H1 (cell line): ENCODE measurements around the gene CDC42EP1. TPM values are rescaled to one million over a fixed set of nuclear protein-coding genes. Genes with fewer than 3 reads are reported as not detected.
"Not testable (repeated sequence)": the region's sequence is repeated elsewhere in the genome, so short reads cannot be mapped to it uniquely, and the experiment has no call there.

Source experiments
- CTCF ChIA-PET: fragments of 300-600 bp; sonication (Branson Sonifier 250); formaldehyde crosslinking; loops from one replicate; lab custom pipeline; 2021; ENCODE audit not compliant: partially characterized antibody; lab: Charles Lee
- POLR2A ChIA-PET: fragments of 300-600 bp; sonication (Branson Sonifier 250); formaldehyde crosslinking; loops from one replicate; lab custom pipeline; 2021; ENCODE audit warnings: inconsistent platforms; ENCODE audit not compliant: partially characterized antibody; lab: Charles Lee
- DNase-seq, 2 experiments: peaks; one replicate each; pipeline versions ENCODE4 v3.0.0 to v3.0.0-alpha.2; 2010 to 2022; ENCODE audit warnings: low spot score in 2 of 2, low read depth in 1 of 2, mixed read lengths in 1 of 2
- FAIRE-seq: peaks from 2 replicates; lab custom pipeline; 2011; peaks lifted over from hg19 to GRCh38; lab: Jason Lieb, UNC
- H2AFZ ChIP-seq: 2 replicates; pipeline ENCODE4 v1.8.1; 2012; ENCODE audit warnings: low read length, inconsistent platforms
- H2AK5ac ChIP-seq: 2 replicates; pipeline ENCODE4 v1.6.1; 2013; ENCODE audit warnings: low read depth, low read length
- H2BK120ac ChIP-seq: replicated peaks from 2 replicates; pipeline ENCODE3; 2013; ENCODE audit warnings: low read depth, low read length, inconsistent platforms
- H2BK12ac ChIP-seq: 2 replicates; pipeline ENCODE4 v1.6.1; 2013; ENCODE audit warnings: low read depth, low read length
- H2BK15ac ChIP-seq: 2 replicates; pipeline ENCODE4 v1.6.1; 2013; ENCODE audit warnings: low read length
- H2BK20ac ChIP-seq: 2 replicates; pipeline ENCODE4 v1.6.1; 2013; ENCODE audit warnings: low read length
- H2BK5ac ChIP-seq: 2 replicates; pipeline ENCODE4 v1.6.1; 2013; ENCODE audit warnings: low read depth, low read length
- H3K14ac ChIP-seq: 2 replicates; pipeline ENCODE4 v1.6.1; 2013; ENCODE audit warnings: inconsistent platforms; ENCODE audit not compliant: insufficient read length
- H3K18ac ChIP-seq: 2 replicates; pipeline ENCODE4 v1.6.1; 2013; ENCODE audit warnings: low read length; ENCODE audit errors: extremely low read depth
- H3K23ac ChIP-seq: 2 replicates; pipeline ENCODE4 v1.6.1; 2013; ENCODE audit warnings: inconsistent platforms; ENCODE audit not compliant: insufficient read length
- H3K23me2 ChIP-seq: 2 replicates; pipeline ENCODE4 v1.6.1; 2013; ENCODE audit warnings: low read depth, low read length
- H3K27ac ChIP-seq: 2 replicates; pipeline ENCODE4 v1.6.1; 2011; ENCODE audit warnings: low read depth, low read length, inconsistent platforms
- H3K27me3 ChIP-seq, 4 experiments: replicated peaks in 1 of 4; 1 replicate in 1 of 4; 2 replicates in 3 of 4; pipeline versions ENCODE4 v1.6.1 to v1.8.1; 2011 to 2013; ENCODE audit warnings: low read length in 3 of 4, mild to moderate bottlenecking in 3 of 4, inconsistent platforms in 2 of 4, mixed read lengths in 2 of 4, moderate library complexity in 1 of 4; ENCODE audit not compliant: control insufficient read depth in 3 of 4, insufficient read depth in 3 of 4; ENCODE audit errors: extremely low read depth in 1 of 4
- H3K36me3 ChIP-seq, 4 experiments: 2 replicates each; pipeline versions ENCODE4 v1.6.1 to v1.8.1; 2011 to 2013; ENCODE audit warnings: mild to moderate bottlenecking in 4 of 4, low read length in 3 of 4, moderate library complexity in 2 of 4, control low read depth in 1 of 4, inconsistent platforms in 1 of 4; ENCODE audit not compliant: insufficient read depth in 4 of 4, control insufficient read depth in 2 of 4
- H3K4ac ChIP-seq: replicated peaks from 2 replicates; pipeline ENCODE3; 2013; ENCODE audit warnings: low read length, low read depth, mixed read lengths, inconsistent platforms; ENCODE audit not compliant: insufficient read length
- H3K4me1 ChIP-seq, 4 experiments: replicated peaks in 1 of 4; 1 replicate in 1 of 4; 2 replicates in 3 of 4; pipeline versions ENCODE4 v1.6.1 to v1.8.1; 2011 to 2013; ENCODE audit warnings: low read length in 3 of 4, inconsistent platforms in 2 of 4, mixed read lengths in 1 of 4; ENCODE audit not compliant: insufficient read depth in 4 of 4, control insufficient read depth in 3 of 4
- H3K4me2 ChIP-seq, 2 experiments: 2 replicates each; pipeline versions ENCODE4 v1.6.1 to v1.8.1; 2011 to 2013; ENCODE audit warnings: low read depth in 2 of 2, low read length in 2 of 2, control low read depth in 1 of 2, inconsistent platforms in 1 of 2, mild to moderate bottlenecking in 1 of 2; ENCODE audit not compliant: insufficient read depth in 1 of 2
- H3K4me3 ChIP-seq, 4 experiments: fragments of 200-600, 300-600 bp in 1 of 4; sonication (generic), shearing (Covaris generic), sonication (Bioruptor Twin) in 1 of 4; 2 replicates each; pipeline versions ENCODE4 v1.5.1 to v1.8.1; 2011 to 2016; ENCODE audit warnings: low read length in 4 of 4, low read depth in 3 of 4, control low read depth in 2 of 4, inconsistent platforms in 2 of 4, mild to moderate bottlenecking in 2 of 4, mixed read lengths in 1 of 4, moderate library complexity in 1 of 4; ENCODE audit not compliant: insufficient read depth in 2 of 4; ENCODE audit errors: extremely low read depth in 1 of 4
- H3K56ac ChIP-seq: replicated peaks from 2 replicates; pipeline ENCODE3; 2013; ENCODE audit warnings: low read depth, mild to moderate bottlenecking, mixed read lengths, low read length, inconsistent platforms; ENCODE audit not compliant: insufficient read length
- H3K79me1 ChIP-seq: 2 replicates; pipeline ENCODE4 v1.6.1; 2013; ENCODE audit warnings: low read depth, low read length, control low read depth
- H3K79me2 ChIP-seq, 2 experiments: 2 replicates each; pipeline versions ENCODE4 v1.6.1 to v1.8.1; 2012 to 2013; ENCODE audit warnings: low read length in 2 of 2, mild to moderate bottlenecking in 2 of 2, inconsistent platforms in 1 of 2; ENCODE audit not compliant: insufficient read depth in 2 of 2, control insufficient read depth in 1 of 2
- H3K9ac ChIP-seq, 4 experiments: replicated peaks in 1 of 4; 1 replicate in 1 of 4; 2 replicates in 3 of 4; pipeline versions ENCODE4 v1.6.1 to v1.8.1; 2011 to 2013; ENCODE audit warnings: low read depth in 3 of 4, low read length in 3 of 4, control low read depth in 2 of 4, mild to moderate bottlenecking in 2 of 4, moderate library complexity in 2 of 4, inconsistent platforms in 1 of 4; ENCODE audit errors: extremely low read depth in 1 of 4
- H3K9me3 ChIP-seq, 2 experiments: 2 replicates each; pipeline versions ENCODE4 v1.6.1 to v1.8.1; 2012 to 2013; ENCODE audit warnings: mild to moderate bottlenecking in 2 of 2, moderate library complexity in 2 of 2, control low read depth in 1 of 2, inconsistent platforms in 1 of 2, low read depth in 1 of 2, low read length in 1 of 2, mixed read lengths in 1 of 2; ENCODE audit not compliant: insufficient read depth in 2 of 2
- H4K20me1 ChIP-seq, 2 experiments: replicated peaks in 1 of 2; 2 replicates each; pipeline versions ENCODE3 to v1.8.1; 2011 to 2013; ENCODE audit warnings: inconsistent platforms in 2 of 2, low read length in 2 of 2, mild to moderate bottlenecking in 1 of 2; ENCODE audit not compliant: insufficient read depth in 2 of 2, control insufficient read depth in 1 of 2
- H4K5ac ChIP-seq: 2 replicates; pipeline ENCODE4 v1.6.1; 2013; ENCODE audit warnings: low read length, low read depth, mixed read lengths, inconsistent platforms; ENCODE audit not compliant: insufficient read length
- H4K8ac ChIP-seq: 2 replicates; pipeline ENCODE4 v1.8.0; 2013; ENCODE audit warnings: mild to moderate bottlenecking, moderate library complexity, low read length, inconsistent platforms; ENCODE audit not compliant: insufficient read depth; ENCODE audit errors: extremely low read depth
- H4K91ac ChIP-seq: replicated peaks from 2 replicates; pipeline ENCODE3; 2013; ENCODE audit warnings: low read length, mixed read lengths, inconsistent platforms; ENCODE audit not compliant: insufficient read length
- WGBS, 2 experiments: shearing (Covaris generic) in 1 of 2; methylation state at CpG; one replicate each; pipeline versions ENCODE4 v1.1.6 to v1.1.7; 2013 to 2015; ENCODE audit warnings: low lambda C conversion rate in 2 of 2, mixed read lengths in 2 of 2, inconsistent platforms in 1 of 2, low coverage in 1 of 2, missing lambda C conversion rate in 1 of 2; ENCODE audit not compliant: insufficient replicate concordance in 2 of 2, insufficient coverage in 1 of 2, insufficient read length in 1 of 2; ENCODE audit errors: extremely low coverage in 1 of 2, missing lambda C conversion rate in 1 of 2; 5-methylcytosine and 5-hydroxymethylcytosine counted together
- polyA plus RNA-seq, 7 experiments: library from polyadenylated mRNA; depleted of rRNA in 3 of 7; stranded (reverse) in 5 of 7; unstranded in 2 of 7; fragments of >200 nt in 5 of 7; fragments of 200-250 nt in 2 of 7; gene quantifications; 1 replicate in 5 of 7; 2 replicates in 1 of 7; 4 replicates in 1 of 7; pipeline versions ENCODE4 v1.2.1 to v1.2.3, GENCODE V29; 2011 to 2013; ENCODE audit warnings: missing spikeins in 2 of 7, mixed read lengths in 2 of 7
- total RNA-seq: library from RNA; stranded (reverse); fragmentation: NEBNext Ultra II Directional; extraction: Animal tissue kit (Norgen Biotek cat#: 25700); gene quantifications from 2 replicates; pipeline ENCODE4 v1.2.1, GENCODE V29; 2021

Gene CDC42EP1
- total and polyA plus RNA-seq, 2 of the 8 experiments (the other 6 are each of a cell fraction or from before 2014, with no cell fraction given), result 8.3 to 11.2 TPM

GRCh38 chr22:37539790-37540189 lies 20.5 kb upstream of the CDC42EP1 start:
- not testable (repeated sequence) for H3K18ac ChIP-seq, H3K23ac ChIP-seq, H3K4me1 ChIP-seq, H3K4ac ChIP-seq, H3K14ac ChIP-seq, H2BK12ac ChIP-seq, H2BK120ac ChIP-seq, H3K4me3 ChIP-seq, H2AK5ac ChIP-seq, H2BK20ac ChIP-seq, H3K56ac ChIP-seq, H2BK15ac ChIP-seq, H4K5ac ChIP-seq, H2AFZ ChIP-seq, H3K79me2 ChIP-seq, DNase-seq, FAIRE-seq, H4K20me1 ChIP-seq, H4K91ac ChIP-seq, H3K27ac ChIP-seq, H3K9ac ChIP-seq, H4K8ac ChIP-seq, H3K27me3 ChIP-seq, H3K23me2 ChIP-seq, H3K4me2 ChIP-seq, H3K36me3 ChIP-seq, H3K79me1 ChIP-seq, H2BK5ac ChIP-seq, H3K9me3 ChIP-seq
- CTCF ChIA-PET, result interaction anchor here (0.6 to 16.8 kb wide), 21 partner anchors 10 to 716 kb away, joined by 3 to 1347 read pairs (median 4); partner anchors contain the start of genes CARD10, CDC42EP1, LGALS2 and MFNG
- POLR2A ChIA-PET, result interaction anchor here (0.6 to 2.5 kb wide), 5 partner anchors 19 to 128 kb away, joined by 3 to 13 read pairs (median 4); no protein-coding TSS in a partner anchor
- WGBS, 2 experiments, result 94% methylated on average over 6 of the region's 6 CpGs; no CpG with 5 or more reads in 1 of the 2 experiments

- not testable (repeated sequence) for H3K23me2 ChIP-seq, H2BK5ac ChIP-seq, H2BK15ac ChIP-seq, H3K56ac ChIP-seq, H2AK5ac ChIP-seq, H2AFZ ChIP-seq, H3K36me3 ChIP-seq, DNase-seq, H4K20me1 ChIP-seq, H3K27me3 ChIP-seq, H2BK120ac ChIP-seq, FAIRE-seq, H3K27ac ChIP-seq, H3K79me1 ChIP-seq, H3K18ac ChIP-seq, H3K14ac ChIP-seq, H3K23ac ChIP-seq, H2BK12ac ChIP-seq, H3K9me3 ChIP-seq, H4K5ac ChIP-seq, H3K4me2 ChIP-seq, H4K8ac ChIP-seq, H3K79me2 ChIP-seq, H3K4ac ChIP-seq, H3K4me3 ChIP-seq, H3K9ac ChIP-seq, H4K91ac ChIP-seq, H2BK20ac ChIP-seq
- ChIA-PET POLR2A (interaction anchor here (1.0 to 13.2 kb wide), 2 partner anchors 10 to 23 kb away, joined by 3 to 198 read pairs; partner anchors contain the start of gene CDC42EP1), CTCF (interaction anchor here (1.0 to 16.8 kb wide), 6 partner anchors 9 to 101 kb away, joined by 3 to 1347 read pairs (median 4); partner anchors contain the start of genes CDC42EP1 and LGALS2)
- 89% methylated on average over 2 of the region's 4 CpGs; no CpG with 5 or more reads in 1 of the 2 experiments for WGBS, 2 experiments
- H3K4me1 ChIP-seq, result peaks cover 5 to 19% (median 11%) of the 10 kb centered on the region in 4 experiments
Measured at GRCh38 chr22:37542416-37542815, 17.9 kb upstream of the CDC42EP1 start.
